ENCODE data around the gene SYNJ2BP.

The SYNJ2BP gene

GRCh38 chr14:70391493-70392391, 25.1 kb downstream of the SYNJ2BP start:
- DNase-seq: no peak

GRCh38 chr14:70382536-70382935, 34.4 kb downstream of the SYNJ2BP start:
- DNase-seq: no peak

GRCh38 chr14:70380824-70381223, 36.1 kb downstream of the SYNJ2BP start:
- no peak for DNase-seq

GRCh38 chr14:70378696-70379095, 38.2 kb downstream of the SYNJ2BP start:
- no peak for DNase-seq
